Activated CD4-positive, alpha-beta memory T cell treated with anti-CD3 and anti-CD28 coated beads, Interleukin-2, amount 10 ng/mL, durations not matched to agents 7 days and 5 days (primary cell): ENCODE data around the gene OXER1. TPM values are rescaled to one million over a fixed set of nuclear protein-coding genes. Genes with fewer than 3 reads are reported as not detected.
"Not testable (repeated sequence)": the region's sequence is repeated elsewhere in the genome, so short reads cannot be mapped to it uniquely, and the experiment has no call there.

Source experiments
- CTCF ChIA-PET: fragments of 350-600 bp; sonication (Branson Sonifier 250); formaldehyde crosslinking; loops from one replicate; lab custom pipeline; 2021; ENCODE audit warnings: antibody characterized with exemption, inconsistent platforms; lab: Charles Lee
- POLR2A ChIA-PET: fragments of 350-600 bp; sonication (Branson Sonifier 250); formaldehyde crosslinking; loops from one replicate; lab custom pipeline; 2021; ENCODE audit warnings: antibody characterized with exemption; lab: Charles Lee
- DNase-seq: peaks from one replicate; pipeline ENCODE4 v3.0.0-alpha.2; 2020
- H3K27ac Mint-ChIP-seq: one replicate; pipeline ENCODE4 v1.8.0; 2021; ENCODE audit warnings: mild to moderate bottlenecking, mixed read lengths
- H3K27me3 Mint-ChIP-seq: one replicate; pipeline ENCODE4 v1.8.0; 2021; ENCODE audit warnings: mixed read lengths
- H3K36me3 Mint-ChIP-seq: one replicate; pipeline ENCODE4 v1.8.0; 2021; ENCODE audit warnings: low read depth, mixed read lengths
- H3K4me1 Mint-ChIP-seq: one replicate; pipeline ENCODE4 v1.8.0; 2021; ENCODE audit warnings: mixed read lengths
- H3K4me3 Mint-ChIP-seq: one replicate; pipeline ENCODE4 v1.8.0; 2021; ENCODE audit warnings: mild to moderate bottlenecking, mixed read lengths
- H3K9me3 Mint-ChIP-seq: one replicate; pipeline ENCODE4 v1.8.0; 2021; ENCODE audit warnings: mixed read lengths
- total RNA-seq, 2 experiments: library from RNA; stranded (reverse); gene quantifications; one replicate each; pipeline ENCODE4 v1.2.3, GENCODE V29; 2021

Gene OXER1
- total RNA-seq, 2 experiments from 2014 or later: not detected

- no peak for DNase-seq
- H3K4me3 Mint-ChIP-seq: no peak overlapping the region
- no peaks in the 10 kb centered on the region for H3K36me3 Mint-ChIP-seq
- H3K9me3 Mint-ChIP-seq: no peaks in the 10 kb centered on the region
- H3K27me3 Mint-ChIP-seq: no peaks in the 10 kb centered on the region
- no peaks in the 10 kb centered on the region for H3K4me1 Mint-ChIP-seq
- CTCF ChIA-PET: no interaction called here
- no peak overlapping the region for H3K27ac Mint-ChIP-seq
- POLR2A ChIA-PET: interaction anchor here (0.6 to 1.2 kb wide), 2 partner anchors 58 to 76 kb away, joined by 3 to 4 read pairs; no protein-coding TSS in a partner anchor
Observed at GRCh38 chr2:42752314-42752713, 11.6 kb downstream of the OXER1 start.

- H3K36me3 Mint-ChIP-seq: no peaks in the 10 kb centered on the region
- ChIA-PET POLR2A (no interaction called here), CTCF (no interaction called here)
- DNase-seq: no peak
- H3K4me3 Mint-ChIP-seq: no peak overlapping the region
- no peaks in the 10 kb centered on the region for H3K4me1 Mint-ChIP-seq
- no peaks in the 10 kb centered on the region for H3K27me3 Mint-ChIP-seq
- no peaks in the 10 kb centered on the region for H3K9me3 Mint-ChIP-seq
- no peak overlapping the region for H3K27ac Mint-ChIP-seq
Observed at GRCh38 chr2:42748840-42749239, 15.1 kb downstream of the OXER1 start.

- H3K27me3 Mint-ChIP-seq: no peaks in the 10 kb centered on the region
- peaks cover 6% of the 10 kb centered on the region for H3K9me3 Mint-ChIP-seq
- ChIA-PET CTCF (no interaction called here), POLR2A (no interaction called here)
- DNase-seq: no peak
- H3K27ac Mint-ChIP-seq: no peak overlapping the region
- no peaks in the 10 kb centered on the region for H3K4me1 Mint-ChIP-seq
- H3K36me3 Mint-ChIP-seq: peaks cover 9% of the 10 kb centered on the region
- no peak overlapping the region for H3K4me3 Mint-ChIP-seq
Observed at GRCh38 chr2:42747422-42747821, 16.5 kb downstream of the OXER1 start.

GRCh38 chr2:42744545-42745082, 19.3 kb downstream of the OXER1 start:
- Mint-ChIP-seq H3K36me3 (peaks cover 18% of the 10 kb centered on the region), H3K27ac (no peak overlapping the region), H3K4me1 (peaks cover 2% of the 10 kb centered on the region), H3K27me3 (no peaks in the 10 kb centered on the region), H3K4me3 (no peak overlapping the region), H3K9me3 (peaks cover 11% of the 10 kb centered on the region)
- DNase-seq: no peak
- ChIA-PET POLR2A (no interaction called here), CTCF (no interaction called here)

GRCh38 chr2:42743659-42743990, 20.3 kb downstream of the OXER1 start:
- Mint-ChIP-seq H3K36me3 (peaks cover 21% of the 10 kb centered on the region), H3K27me3 (no peaks in the 10 kb centered on the region), H3K27ac (no peak overlapping the region), H3K9me3 (peaks cover 15% of the 10 kb centered on the region), H3K4me1 (peaks cover 2% of the 10 kb centered on the region), H3K4me3 (no peak overlapping the region)
- ChIA-PET CTCF (no interaction called here), POLR2A (no interaction called here)
- DNase-seq: no peak

GRCh38 chr2:42742740-42743658, 20.9 kb downstream of the OXER1 start:
- H3K36me3 Mint-ChIP-seq: peaks cover 26% of the 10 kb centered on the region
- peaks cover 2% of the 10 kb centered on the region for H3K4me1 Mint-ChIP-seq
- no peak overlapping the region for H3K4me3 Mint-ChIP-seq
- ChIA-PET CTCF (no interaction called here), POLR2A (no interaction called here)
- no peaks in the 10 kb centered on the region for H3K27me3 Mint-ChIP-seq
- H3K9me3 Mint-ChIP-seq: peaks cover 19% of the 10 kb centered on the region
- H3K27ac Mint-ChIP-seq: no peak overlapping the region
- no peak for DNase-seq

GRCh38 chr2:42741140-42741539, 22.8 kb downstream of the OXER1 start:
- Mint-ChIP-seq H3K4me1 (peaks cover 2% of the 10 kb centered on the region), H3K36me3 (peaks cover 39% of the 10 kb centered on the region), H3K4me3 (no peak overlapping the region), H3K27me3 (no peaks in the 10 kb centered on the region), H3K9me3 (peaks cover 20% of the 10 kb centered on the region), H3K27ac (no peak overlapping the region)
- ChIA-PET CTCF (no interaction called here), POLR2A (no interaction called here)
- DNase-seq: no peak

- ChIA-PET POLR2A (no interaction called here), CTCF (no interaction called here)
- Mint-ChIP-seq H3K27ac (no peak overlapping the region), H3K36me3 (peaks cover 61% of the 10 kb centered on the region), H3K4me3 (no peak overlapping the region), H3K9me3 (peaks cover 33% of the 10 kb centered on the region), H3K4me1 (peaks cover 2% of the 10 kb centered on the region), H3K27me3 (no peaks in the 10 kb centered on the region)
- no peak for DNase-seq
Observed at GRCh38 chr2:42736598-42737322, 27.2 kb downstream of the OXER1 start.

- peaks cover 56% of the 10 kb centered on the region for H3K36me3 Mint-ChIP-seq
- POLR2A ChIA-PET: no interaction called here
Observed at GRCh38 chr2:42733852-42734251, 30.1 kb downstream of the OXER1 start.

GRCh38 chr2:42731316-42731715, 32.6 kb downstream of the OXER1 start:
- H3K27me3 Mint-ChIP-seq, DNase-seq, H3K27ac Mint-ChIP-seq, POLR2A ChIA-PET, H3K4me3 Mint-ChIP-seq, CTCF ChIA-PET, H3K4me1 Mint-ChIP-seq: not testable (repeated sequence)
- Mint-ChIP-seq H3K9me3 (peaks cover 32% of the 10 kb centered on the region), H3K36me3 (peaks cover 40% of the 10 kb centered on the region)

More at GRCh38 chr2:42733852-42734251, 30.1 kb downstream of the OXER1 start:
- no peak for DNase-seq
- H3K4me3 Mint-ChIP-seq: no peak overlapping the region
- no peaks in the 10 kb centered on the region for H3K4me1 Mint-ChIP-seq
- H3K9me3 Mint-ChIP-seq: peaks cover 37% of the 10 kb centered on the region
- H3K27me3 Mint-ChIP-seq: no peaks in the 10 kb centered on the region
- CTCF ChIA-PET: no interaction called here
- H3K27ac Mint-ChIP-seq: no peak overlapping the region

- Mint-ChIP-seq H3K9me3 (peaks cover 11% of the 10 kb centered on the region), H3K27me3 (no peaks in the 10 kb centered on the region), H3K4me3 (no peak overlapping the region), H3K27ac (no peak overlapping the region), H3K36me3 (peaks cover 7% of the 10 kb centered on the region), H3K4me1 (peaks cover 10% of the 10 kb centered on the region)
- ChIA-PET POLR2A (no interaction called here), CTCF (no interaction called here)
- DNase-seq: no peak
Observed at GRCh38 chr2:42726680-42727079, 37.3 kb downstream of the OXER1 start.

GRCh38 chr2:42725657-42726056, 38.3 kb downstream of the OXER1 start:
- ChIA-PET CTCF (no interaction called here), POLR2A (no interaction called here)
- no peak for DNase-seq
- H3K4me3 Mint-ChIP-seq: no peak overlapping the region
- no peak overlapping the region for H3K27ac Mint-ChIP-seq
- H3K9me3 Mint-ChIP-seq: peaks cover 6% of the 10 kb centered on the region
- no peaks in the 10 kb centered on the region for H3K27me3 Mint-ChIP-seq
- H3K4me1 Mint-ChIP-seq: peaks cover 10% of the 10 kb centered on the region
- peaks cover 5% of the 10 kb centered on the region for H3K36me3 Mint-ChIP-seq

GRCh38 chr2:42724886-42725285, 39.0 kb downstream of the OXER1 start:
- no peak overlapping the region for H3K27ac Mint-ChIP-seq
- H3K4me1 Mint-ChIP-seq: peaks cover 10% of the 10 kb centered on the region
- peaks cover 4% of the 10 kb centered on the region for H3K36me3 Mint-ChIP-seq
- DNase-seq: no peak
- peaks cover 5% of the 10 kb centered on the region for H3K9me3 Mint-ChIP-seq
- ChIA-PET CTCF (no interaction called here), POLR2A (no interaction called here)
- H3K4me3 Mint-ChIP-seq: no peak overlapping the region
- no peaks in the 10 kb centered on the region for H3K27me3 Mint-ChIP-seq
